Measurements from ENCODE around the gene DES.
"Not testable (repeated sequence)": the region's sequence is repeated elsewhere in the genome, so short reads cannot be mapped to it uniquely, and the experiment has no call there.

DES gene

DNA sequence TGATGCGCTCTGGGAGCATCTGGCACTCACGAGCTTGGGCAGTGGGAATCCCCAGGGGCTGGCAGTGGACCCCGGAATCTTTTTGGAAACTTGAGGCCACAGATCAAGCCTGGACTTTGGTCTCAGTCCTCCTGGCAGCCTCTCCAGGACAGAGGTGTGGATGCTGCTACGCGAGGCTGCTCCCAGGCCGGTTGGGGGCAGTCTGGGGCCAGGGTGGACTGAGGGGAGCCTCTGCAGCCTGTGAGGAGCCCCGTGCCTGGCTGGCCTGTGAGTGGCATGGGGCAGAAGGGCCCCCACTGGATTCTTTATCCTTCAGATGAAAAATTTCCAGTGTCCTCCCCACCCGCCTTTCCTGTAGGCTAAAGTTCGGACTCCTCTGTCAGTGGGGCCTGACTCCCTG is 12.7 kb upstream of the DES start:
- DNase-seq (ENCODE audit: extremely low read depth, low read depth) = no peak
- no peak overlapping the region for H3K4me3 ChIP-seq (replicated peaks; ENCODE audit: low read depth, low read length)
- TF ChIP-seq, protein P1, sequence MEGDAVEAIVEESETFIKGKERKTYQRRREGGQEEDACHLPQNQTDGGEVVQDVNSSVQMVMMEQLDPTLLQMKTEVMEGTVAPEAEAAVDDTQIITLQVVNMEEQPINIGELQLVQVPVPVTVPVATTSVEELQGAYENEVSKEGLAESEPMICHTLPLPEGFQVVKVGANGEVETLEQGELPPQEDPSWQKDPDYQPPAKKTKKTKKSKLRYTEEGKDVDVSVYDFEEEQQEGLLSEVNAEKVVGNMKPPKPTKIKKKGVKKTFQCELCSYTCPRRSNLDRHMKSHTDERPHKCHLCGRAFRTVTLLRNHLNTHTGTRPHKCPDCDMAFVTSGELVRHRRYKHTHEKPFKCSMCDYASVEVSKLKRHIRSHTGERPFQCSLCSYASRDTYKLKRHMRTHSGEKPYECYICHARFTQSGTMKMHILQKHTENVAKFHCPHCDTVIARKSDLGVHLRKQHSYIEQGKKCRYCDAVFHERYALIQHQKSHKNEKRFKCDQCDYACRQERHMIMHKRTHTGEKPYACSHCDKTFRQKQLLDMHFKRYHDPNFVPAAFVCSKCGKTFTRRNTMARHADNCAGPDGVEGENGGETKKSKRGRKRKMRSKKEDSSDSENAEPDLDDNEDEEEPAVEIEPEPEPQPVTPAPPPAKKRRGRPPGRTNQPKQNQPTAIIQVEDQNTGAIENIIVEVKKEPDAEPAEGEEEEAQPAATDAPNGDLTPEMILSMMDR (IDR thresholded peaks at IDR 0.05; ENCODE audit: low read depth, low read length, missing control alignments) = no peak

DNA sequence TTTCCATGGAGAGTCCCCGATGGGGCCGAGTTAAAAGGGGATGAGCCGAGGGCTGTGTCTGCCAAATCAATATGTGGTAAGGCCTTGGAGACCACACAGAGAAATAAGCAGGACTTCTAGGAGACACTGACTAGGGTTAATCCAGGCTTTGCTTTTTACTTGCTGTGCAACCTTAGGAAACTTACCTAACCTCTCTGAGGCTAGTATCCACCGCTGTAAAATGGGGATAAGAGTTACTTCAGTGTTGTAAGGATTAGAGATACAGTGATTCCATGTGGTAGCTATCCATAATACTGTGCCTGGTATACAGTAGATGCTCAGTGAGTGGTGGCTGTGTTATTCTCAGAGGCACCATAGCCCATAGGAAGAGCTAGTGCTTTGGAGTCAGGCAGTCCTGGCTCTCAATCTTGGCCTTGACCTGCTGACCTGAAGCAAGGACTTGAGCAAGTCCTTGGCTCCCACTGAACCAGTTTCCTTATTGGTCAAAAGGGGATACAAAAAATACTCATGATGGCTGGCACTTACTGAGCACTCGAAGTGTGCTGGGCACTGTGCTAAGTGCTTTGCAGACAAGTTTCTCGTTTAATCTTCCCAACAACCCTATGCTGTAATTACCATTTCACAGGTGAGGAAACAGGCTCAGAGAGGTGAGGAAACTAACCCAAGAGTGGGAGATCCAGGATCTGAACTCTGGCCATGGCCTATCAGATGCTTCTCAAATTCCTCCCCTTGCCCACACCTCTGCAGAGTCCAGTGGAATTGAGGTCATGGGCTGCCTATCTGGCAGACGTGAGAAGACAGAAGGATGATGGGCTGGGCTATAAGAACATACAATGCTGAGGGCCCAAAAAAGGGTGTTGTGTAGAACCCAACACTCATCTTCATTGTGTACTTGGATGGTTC is 12.0 kb upstream of the DES start:
- no peak for DNase-seq (ENCODE audit: extremely low read depth, low read depth)
- TF ChIP-seq, protein P1 (IDR thresholded peaks at IDR 0.05; ENCODE audit: low read depth, low read length, missing control alignments) = no peak
- no peak overlapping the region for H3K4me3 ChIP-seq (replicated peaks; ENCODE audit: low read depth, low read length)

DNA sequence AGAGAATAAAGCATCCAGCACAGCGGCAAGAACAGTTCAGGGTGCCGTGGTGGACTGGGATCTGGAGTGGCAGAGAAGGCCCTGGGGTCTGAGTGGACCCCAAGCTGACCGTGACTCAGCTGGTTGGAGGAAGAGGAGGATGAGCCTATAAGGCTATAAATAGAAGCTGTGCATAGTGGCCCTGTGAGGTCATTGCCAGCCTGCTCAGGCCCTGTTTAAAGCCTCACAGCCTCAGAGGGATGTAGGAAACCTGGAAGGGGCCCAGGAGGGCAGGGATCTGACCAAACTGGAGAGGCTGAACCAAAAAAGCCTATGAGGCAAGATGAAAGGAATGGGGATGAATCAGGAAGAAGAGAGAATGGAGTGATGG is 11.3 kb upstream of the DES start:
- DNase-seq (ENCODE audit: extremely low read depth, low read depth) = peak; percentile 66

DNA sequence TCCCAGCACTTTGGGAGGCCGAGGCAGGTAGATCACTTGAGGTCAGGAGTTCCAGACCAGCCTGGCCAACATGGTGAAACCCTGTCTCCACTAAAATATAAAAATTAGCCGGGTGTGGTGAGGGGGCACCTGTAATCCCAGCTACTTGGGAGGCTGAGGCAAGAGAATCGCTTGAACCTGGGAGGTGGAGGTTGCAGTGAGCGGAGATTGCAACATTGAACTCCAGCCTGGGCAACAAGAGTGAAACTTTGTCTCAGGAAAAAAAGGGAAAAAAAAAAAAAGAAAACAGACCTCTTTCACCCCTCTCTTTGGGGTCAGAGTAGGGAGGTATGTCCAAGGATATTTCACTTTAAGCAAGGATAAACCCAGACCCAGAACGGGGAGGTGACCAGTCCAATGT is 10.8 kb upstream of the DES start:
- not testable (repeated sequence) for H3K4me3 ChIP-seq (replicated peaks; ENCODE audit: low read depth, low read length); DNase-seq (ENCODE audit: extremely low read depth, low read depth)

More for the DNA sequence above, 11.3 kb upstream of the DES start:
- no peak overlapping the region for H3K4me3 ChIP-seq (replicated peaks; ENCODE audit: low read depth, low read length)
- TF ChIP-seq, protein P1 (IDR thresholded peaks at IDR 0.05; ENCODE audit: low read depth, low read length, missing control alignments) = no peak

DNA sequence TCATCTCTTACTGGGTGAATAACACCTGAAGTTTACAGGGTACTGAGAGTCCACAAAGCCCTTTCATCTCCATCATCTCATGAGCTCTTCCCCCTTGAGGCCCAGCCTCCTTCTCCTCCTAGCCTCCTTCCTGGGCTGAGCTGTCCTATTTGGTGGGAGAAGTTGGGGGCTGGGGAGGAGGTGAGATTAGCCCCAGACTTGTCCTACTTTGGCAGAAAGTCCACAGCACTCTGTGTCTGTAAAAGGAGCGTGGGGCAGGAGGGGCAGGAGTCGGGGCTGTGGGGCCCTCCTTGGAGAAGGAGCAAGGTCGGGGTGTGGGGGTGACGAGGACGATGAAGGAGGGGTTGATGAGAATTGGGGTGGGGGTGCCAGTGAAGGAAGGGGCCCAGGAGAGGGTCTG is 10.0 kb upstream of the DES start:
- TF ChIP-seq, protein P1 (IDR thresholded peaks at IDR 0.05; ENCODE audit: low read depth, low read length, missing control alignments) = no peak
- no peak for DNase-seq (ENCODE audit: extremely low read depth, low read depth)
- H3K4me3 ChIP-seq (replicated peaks; ENCODE audit: low read depth, low read length) = no peak overlapping the region

DNA sequence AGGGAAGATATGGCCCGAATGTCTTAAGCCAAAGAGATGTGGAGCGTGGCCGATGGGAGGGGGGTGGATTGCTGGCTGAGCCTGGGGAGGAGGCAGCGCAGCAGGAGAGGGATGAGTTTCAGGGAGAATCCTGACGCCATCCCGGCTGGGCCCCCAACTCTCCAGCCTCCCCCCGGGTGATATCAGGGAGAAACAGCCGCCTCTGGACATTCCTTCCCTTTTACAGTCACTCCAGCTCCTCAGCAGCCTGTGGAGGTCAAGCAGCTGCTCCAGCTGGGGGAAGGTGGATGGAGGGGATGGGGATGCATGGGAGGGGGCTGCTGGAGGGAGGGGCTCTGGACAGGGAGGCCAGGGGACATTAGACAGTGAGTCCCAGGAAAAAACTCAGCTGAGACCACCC is 9.5 kb upstream of the DES start:
- TF ChIP-seq, protein P1 (IDR thresholded peaks at IDR 0.05; ENCODE audit: low read depth, low read length, missing control alignments) = no peak
- DNase-seq (ENCODE audit: extremely low read depth, low read depth) = no peak
- H3K4me3 ChIP-seq (replicated peaks; ENCODE audit: low read depth, low read length) = no peak overlapping the region

DNA sequence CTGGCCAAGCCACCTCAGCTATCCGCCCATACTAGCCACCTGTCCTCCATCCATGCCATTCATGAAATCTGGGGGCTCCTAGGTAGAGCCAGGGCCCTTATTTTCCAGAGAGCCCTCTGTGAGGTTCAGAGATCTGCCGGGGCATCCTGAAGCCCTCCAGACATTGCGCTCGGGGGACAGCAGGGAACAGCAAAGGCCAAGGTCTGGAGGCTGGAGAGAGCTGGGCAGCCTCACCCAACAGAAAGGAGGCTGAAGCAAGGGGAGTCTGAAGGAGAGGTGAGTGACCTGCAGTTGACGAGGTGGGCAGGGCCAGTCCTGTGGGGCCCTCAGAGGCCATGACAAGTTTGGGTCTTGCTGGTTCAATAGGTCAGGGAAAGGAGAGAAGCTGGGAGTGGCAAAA is 8.6 kb upstream of the DES start:
- DNase-seq (ENCODE audit: extremely low read depth, low read depth) = no peak
- no peak overlapping the region for H3K4me3 ChIP-seq (replicated peaks; ENCODE audit: low read depth, low read length)
- TF ChIP-seq, protein P1 (IDR thresholded peaks at IDR 0.05; ENCODE audit: low read depth, low read length, missing control alignments) = no peak

Data from HFF-Myc (cell line).